Measurements from ENCODE around the gene KRTAP10-1.

GRCh38 chr21:44516828-44517174 lies 23.2 kb downstream of the KRTAP10-1 start:
- TF ChIP-seq CTCF (conservative IDR thresholded peaks at IDR 0.05; ENCODE audit: low read length) (no peak), EZH2phosphoT487 (IDR thresholded peaks at IDR 0.05; ENCODE audit: borderline replicate concordance, low read depth, low read length) (no peak)

All from OCI-LY7 (cell line).